NT2/D1 (cell line): Measurements from ENCODE around the gene ATG101.

Experiments
- SUZ12 ChIP-seq: IDR thresholded peaks from 2 replicates; pipeline ENCODE4 v1.6.1; 2011; ENCODE audit not compliant: insufficient read length, insufficient read depth; ENCODE audit errors: extremely low read depth
- YY1 ChIP-seq: IDR thresholded peaks from 2 replicates; pipeline ENCODE4 v1.6.1; 2011; ENCODE audit not compliant: insufficient read length, insufficient read depth
- ZNF274 ChIP-seq: IDR thresholded peaks from 2 replicates; pipeline ENCODE4 v1.6.1; 2011; ENCODE audit warnings: mild to moderate bottlenecking, low read depth, low read length

DNA sequence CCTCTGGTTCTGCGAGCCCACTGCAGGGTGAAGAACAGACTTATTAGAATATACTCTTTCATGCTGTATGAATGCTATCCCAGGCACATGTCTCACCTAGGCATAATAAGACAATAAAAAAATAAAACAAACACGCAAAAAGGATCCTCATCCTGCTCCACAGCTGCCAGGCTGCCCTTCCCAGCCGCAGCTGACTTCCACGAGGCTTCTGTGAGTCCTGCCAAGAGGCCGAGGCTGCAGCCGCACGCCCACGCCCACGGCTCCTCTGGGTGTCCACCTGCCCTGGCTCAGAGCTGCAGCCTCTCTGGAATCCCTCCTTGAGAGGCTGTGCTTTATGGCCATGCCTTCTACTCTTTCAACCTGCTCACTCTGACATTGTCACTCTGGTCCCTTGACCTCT lies 16.6 kb downstream of the ATG101 start:
- TF ChIP-seq YY1 (no peak), SUZ12 (no peak), ZNF274 (no peak)
